GM21526 (cell line): ENCODE measurements around the gene CHAC1.
"Not testable (repeated sequence)": the region's sequence is repeated elsewhere in the genome, so short reads cannot be mapped to it uniquely, and the experiment has no call there.

Experiments
- ATAC-seq: cut with Tn5 transposase; IDR thresholded peaks from one replicate; pipeline ENCODE4 v1.9.1; 2021; ENCODE audit warnings: moderate library complexity; ENCODE audit not compliant: unreplicated experiment, low FRiP score

Gene CHAC1

DNA sequence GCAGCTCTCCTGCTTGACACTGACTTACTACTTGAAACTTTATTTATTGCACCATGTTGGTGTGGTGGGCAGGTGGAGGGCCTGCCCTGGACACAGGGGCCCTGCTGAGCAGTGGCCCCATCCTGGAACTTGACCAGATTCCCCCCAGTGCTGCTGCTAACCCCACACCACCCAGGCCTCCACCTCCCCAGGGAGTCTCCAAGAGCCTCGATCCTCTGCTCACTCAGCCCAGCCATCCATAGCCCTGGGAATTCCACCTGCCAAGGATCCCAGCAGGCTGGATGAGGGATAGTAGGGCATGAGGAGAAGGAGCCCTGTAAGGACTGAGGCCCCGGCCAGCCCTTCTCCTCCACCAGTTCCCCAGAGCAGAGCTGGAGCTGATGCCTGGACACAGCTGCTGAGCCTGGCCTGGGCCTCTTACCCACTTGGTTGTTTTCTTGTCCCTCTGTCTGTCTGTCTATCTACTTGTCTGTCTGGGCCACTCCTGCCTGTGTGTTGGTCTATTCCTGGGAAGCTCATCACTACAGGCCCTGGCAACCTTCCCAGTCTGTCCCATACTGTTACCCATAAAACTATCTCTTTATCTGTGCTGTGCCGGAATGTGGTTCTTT, 2.8 kb downstream of the CHAC1 start:
- ATAC-seq = no peak

DNA sequence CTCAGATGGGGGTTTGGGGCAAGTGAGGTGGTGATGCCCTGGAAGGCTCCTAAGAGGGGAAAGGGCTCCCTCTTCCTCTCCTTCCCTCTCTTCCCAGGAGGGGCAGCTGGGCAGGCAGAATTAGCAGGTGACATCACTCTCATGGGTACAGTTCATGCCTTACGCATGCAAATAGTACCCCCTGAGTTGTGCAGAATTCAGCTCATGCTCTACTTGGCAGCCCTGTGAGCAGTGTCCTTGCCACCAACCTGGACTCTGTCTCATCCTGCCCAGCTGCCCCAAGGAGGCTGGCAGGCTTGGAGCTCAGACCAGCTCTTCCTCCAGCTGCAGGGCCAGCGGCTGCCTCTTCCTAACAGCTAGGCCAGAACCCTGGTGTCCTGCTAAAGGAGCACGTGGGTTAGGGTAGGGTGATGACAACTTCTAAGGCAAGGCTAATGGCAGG, 3.3 kb downstream of the CHAC1 start:
- no peak for ATAC-seq

DNA sequence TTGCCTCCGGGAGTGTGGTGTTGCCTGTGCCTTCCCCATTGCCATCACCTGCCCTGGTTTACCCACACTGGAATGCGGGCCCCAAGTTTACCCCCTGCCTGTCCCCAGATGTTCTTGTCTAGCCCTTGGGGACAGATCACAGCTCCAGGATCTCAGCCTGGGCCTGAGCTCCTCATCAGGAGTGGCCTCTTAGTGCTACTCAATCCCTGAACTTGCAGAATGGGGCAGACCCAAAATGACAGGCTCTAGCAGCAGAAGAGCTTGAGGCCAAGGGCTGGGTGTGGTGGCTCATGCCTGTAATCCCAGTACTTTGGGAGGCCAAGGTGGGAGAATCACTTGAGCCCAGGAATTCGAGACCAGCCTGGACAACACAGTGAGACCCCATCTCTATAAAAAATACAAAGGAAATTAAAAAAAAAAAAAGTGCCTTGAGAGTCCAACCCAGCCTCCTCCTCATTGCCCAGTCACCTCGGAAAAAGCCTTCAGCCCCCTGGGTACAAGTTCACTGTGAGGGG, 3.8 kb downstream of the CHAC1 start:
- no peak for ATAC-seq

- ATAC-seq = no peak
These were observed 4.3 kb downstream of the CHAC1 start for GRCh38 chr15:40957581-40958051.

- ATAC-seq = no peak
These were observed 4.9 kb downstream of the CHAC1 start for GRCh38 chr15:40958146-40958545.

DNA sequence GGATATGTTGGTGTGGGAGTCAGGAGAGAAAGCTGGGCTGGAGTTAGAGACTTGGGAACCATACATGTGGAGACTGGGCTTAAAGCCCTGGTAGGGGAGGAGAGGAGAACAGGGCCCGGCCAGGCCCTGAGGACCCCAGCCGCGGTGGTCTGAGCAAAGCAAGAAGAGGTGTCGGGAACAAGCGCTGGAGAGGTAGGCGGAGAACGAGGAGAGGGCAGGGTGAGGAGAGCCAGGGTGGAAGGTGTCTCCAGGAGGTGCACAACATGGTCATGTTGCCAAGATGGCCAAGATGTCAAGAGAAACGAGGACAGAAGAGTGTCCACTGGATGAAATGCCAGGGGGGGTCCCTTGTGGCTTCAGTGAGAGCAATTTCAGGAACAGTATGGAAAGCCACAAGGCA, 5.5 kb downstream of the CHAC1 start:
- ATAC-seq = no peak

- ATAC-seq = no peak
These were observed 6.3 kb downstream of the CHAC1 start for GRCh38 chr15:40959331-40960141.

- no peak for ATAC-seq
These were observed 7.0 kb downstream of the CHAC1 start for GRCh38 chr15:40960151-40960885.

GRCh38 chr15:40960925-40961324, 7.7 kb downstream of the CHAC1 start:
- ATAC-seq = no peak

- ATAC-seq = not testable (repeated sequence)
These were observed 8.5 kb downstream of the CHAC1 start for GRCh38 chr15:40961740-40962139.

DNA sequence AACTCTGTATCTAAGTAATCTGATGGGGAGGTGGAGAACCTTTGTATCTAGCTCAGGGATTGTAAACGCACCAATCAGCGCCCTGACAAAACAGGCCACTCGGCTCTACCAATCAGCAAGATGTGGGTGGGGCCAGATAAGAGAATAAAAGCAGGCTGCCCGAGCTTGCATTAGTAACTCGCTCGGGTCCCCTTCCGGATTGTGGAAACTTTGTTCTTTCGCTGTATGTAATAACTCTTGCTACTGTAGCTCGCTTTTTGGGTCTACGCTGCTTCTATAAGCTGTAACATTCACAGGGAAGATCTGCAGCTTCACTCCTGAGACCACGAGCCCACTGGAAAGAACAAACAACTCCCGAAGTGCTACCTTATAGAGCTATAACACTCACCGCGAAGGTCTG, 9.0 kb downstream of the CHAC1 start:
- not testable (repeated sequence) for ATAC-seq

GRCh38 chr15:40963201-40963600, 9.9 kb downstream of the CHAC1 start:
- ATAC-seq = no peak

DNA sequence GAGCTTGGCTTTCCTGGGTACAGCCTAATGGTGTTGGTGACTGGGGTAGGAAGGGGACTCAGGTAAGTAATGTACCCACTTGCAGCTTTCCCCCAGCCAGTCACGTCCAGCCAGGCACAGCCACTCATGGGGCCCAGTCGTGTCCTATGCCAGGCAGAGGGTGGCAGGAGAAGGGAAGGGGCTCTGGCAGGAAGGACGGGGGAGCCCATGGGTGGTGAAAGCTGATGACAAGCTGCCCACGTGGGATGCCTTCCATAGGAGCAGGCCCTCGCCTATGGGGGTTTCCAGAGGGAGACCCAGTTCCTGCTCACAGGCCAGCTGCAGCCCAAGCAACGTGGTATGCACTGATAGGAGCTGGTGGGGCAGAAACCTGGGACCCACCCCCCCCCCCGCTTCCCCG, 10.7 kb downstream of the CHAC1 start:
- ATAC-seq = no peak

DNA sequence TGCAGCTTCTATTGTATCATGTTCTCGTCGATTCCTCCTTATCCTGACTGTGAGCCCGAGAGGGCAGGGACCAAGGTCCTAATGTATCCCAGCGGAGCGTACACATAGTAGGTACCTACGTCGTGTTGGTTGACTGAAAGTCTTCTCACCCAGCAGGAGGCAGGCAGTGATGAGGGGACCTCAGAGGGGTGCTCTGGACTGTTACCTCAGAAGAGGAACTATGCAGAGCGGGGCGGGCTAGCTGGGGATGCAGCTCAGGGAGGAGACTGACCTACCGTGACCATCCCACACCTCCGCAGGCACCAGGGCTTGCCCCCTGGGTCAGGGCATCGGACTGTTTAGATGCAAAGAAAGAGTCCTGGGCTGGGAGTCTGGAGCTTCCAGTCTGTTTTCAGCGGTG, 11.4 kb downstream of the CHAC1 start:
- ATAC-seq = no peak

DNA sequence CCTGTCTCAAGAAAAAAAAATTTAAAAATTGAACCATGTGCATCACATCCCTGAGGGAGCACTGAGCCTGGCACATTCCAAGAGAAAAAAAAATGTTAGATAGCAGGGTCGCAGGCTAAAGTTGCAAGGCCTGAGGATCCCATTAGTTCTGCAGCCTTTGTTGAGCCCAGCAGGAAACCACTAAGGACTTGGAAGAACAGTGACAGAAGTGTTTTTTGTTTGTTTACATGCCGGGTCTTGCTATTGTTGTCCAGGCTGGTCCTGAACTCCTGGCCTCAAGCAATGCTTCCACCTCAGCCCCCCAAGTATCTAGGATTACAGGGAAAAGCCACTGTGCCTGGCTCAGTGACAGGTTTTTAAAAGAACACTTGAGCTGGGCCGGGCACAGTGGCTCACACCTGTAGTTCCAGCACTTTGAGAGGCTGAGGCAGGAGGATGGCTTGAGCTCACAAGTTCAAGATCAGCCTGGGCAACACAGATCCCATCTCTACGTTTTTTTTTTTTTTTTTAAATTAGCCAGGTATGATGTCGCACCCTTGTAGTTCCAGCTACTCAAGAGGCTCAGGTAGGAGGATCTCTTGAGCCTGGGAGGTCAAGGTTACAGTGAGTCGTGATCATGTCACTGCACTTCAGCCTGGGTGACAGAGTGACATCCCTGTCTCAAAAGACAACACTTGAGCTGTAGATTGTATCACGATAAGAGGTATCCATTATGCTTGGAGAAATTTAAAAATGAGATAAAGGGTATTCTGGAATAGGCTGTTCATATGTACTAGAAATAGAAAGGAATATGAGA, 15.2 kb downstream of the CHAC1 start:
- ATAC-seq = no peak

DNA sequence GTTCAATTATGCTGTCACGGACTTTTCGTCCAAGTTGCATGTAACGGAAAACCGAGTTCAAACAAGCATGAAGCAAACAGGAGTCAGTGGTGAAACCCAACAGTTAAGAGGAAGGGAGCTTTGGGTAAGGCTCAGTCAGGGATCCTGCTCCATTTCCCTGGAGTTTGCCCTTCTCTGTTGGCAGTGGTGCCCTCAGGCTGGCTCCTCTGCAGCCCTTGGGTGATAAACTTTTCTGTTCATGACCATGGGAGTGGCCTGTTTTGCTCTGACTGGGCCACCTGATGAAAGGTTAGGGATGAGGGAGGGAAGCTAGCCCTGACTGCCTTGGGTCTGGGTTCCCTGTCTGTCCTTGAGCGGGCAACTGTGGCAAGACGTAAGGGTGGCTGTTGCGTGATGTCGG, 16.1 kb downstream of the CHAC1 start:
- ATAC-seq = no peak

- no peak for ATAC-seq
These were observed 21.6 kb downstream of the CHAC1 start for GRCh38 chr15:40974879-40975278.

- no peak for ATAC-seq
These were observed 23.5 kb downstream of the CHAC1 start for GRCh38 chr15:40976819-40977218.

- ATAC-seq = no peak
These were observed 24.9 kb downstream of the CHAC1 start for GRCh38 chr15:40978141-40978540.

DNA sequence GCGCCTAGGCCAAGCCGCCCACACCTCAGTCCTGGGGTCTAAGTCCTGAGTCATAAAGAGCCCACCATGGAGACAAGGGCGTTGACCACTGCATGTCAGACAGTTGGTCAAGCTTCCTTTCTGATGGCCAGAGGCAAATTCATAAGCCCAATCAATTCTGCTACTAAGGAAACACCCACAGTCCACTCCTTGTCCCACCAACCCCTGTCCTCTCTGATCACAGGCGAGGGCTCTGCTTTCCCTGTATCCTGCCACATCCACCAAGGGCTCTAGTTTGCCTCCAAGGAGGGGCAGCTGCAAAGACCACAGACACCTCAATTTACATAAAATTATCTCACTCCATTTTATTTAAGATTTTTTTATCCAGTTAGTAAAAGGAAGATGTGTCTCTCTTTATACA, 25.3 kb downstream of the CHAC1 start:
- ATAC-seq = no peak
